Thymus (tissue), 11 donors: ENCODE measurements around the gene NSD1. TPM values are rescaled to one million over a fixed set of nuclear protein-coding genes. Genes with fewer than 3 reads are reported as not detected.

Source experiments
- DNase-seq, 9 donors: peaks; one replicate each; pipeline ENCODE4 v3.0.0-alpha.2; 2013; ENCODE audit warnings: low spot score in 9 of 9, low read depth in 6 of 9, missing footprints in 1 of 9
- H3K27ac ChIP-seq, 2 donors: one replicate each; pipeline ENCODE4 v1.5.1; 2013; ENCODE audit warnings: control low read depth in 1 of 2, low read depth in 1 of 2, low read length in 1 of 2, mild to moderate bottlenecking in 1 of 2, moderate library complexity in 1 of 2
- H3K27me3 ChIP-seq, 2 donors: one replicate each; pipeline ENCODE4 v1.5.1; 2013; ENCODE audit warnings: low read length in 1 of 2; ENCODE audit not compliant: control insufficient read depth in 2 of 2, insufficient read depth in 1 of 2
- H3K36me3 ChIP-seq, 2 donors: one replicate each; pipeline ENCODE4 v1.5.1; 2013; ENCODE audit warnings: low read length in 1 of 2, mild to moderate bottlenecking in 1 of 2, moderate library complexity in 1 of 2; ENCODE audit not compliant: control insufficient read depth in 2 of 2, insufficient read depth in 2 of 2
- H3K4me1 ChIP-seq, 2 donors: one replicate each; pipeline ENCODE4 v1.5.1; 2013; ENCODE audit warnings: low read length in 2 of 2; ENCODE audit not compliant: control insufficient read depth in 2 of 2, insufficient read depth in 2 of 2
- H3K4me3 ChIP-seq, 2 donors: one replicate each; pipeline ENCODE4 v1.5.1; 2013; ENCODE audit warnings: low read length in 2 of 2, control low read depth in 1 of 2, mild to moderate bottlenecking in 1 of 2
- H3K9me3 ChIP-seq, 2 donors: one replicate each; pipeline ENCODE4 v1.5.1; 2013; ENCODE audit warnings: low read length in 1 of 2, mild to moderate bottlenecking in 1 of 2; ENCODE audit not compliant: control insufficient read depth in 2 of 2, insufficient read depth in 1 of 2
- WGBS: extraction: QIAGEN DNeasy Blood & Tissue Kit; methylation state at CpG from one replicate; pipeline ENCODE4 v1.1.7; 2013; 5-methylcytosine and 5-hydroxymethylcytosine counted together
- polyA plus RNA-seq: library from polyadenylated mRNA; stranded (reverse); fragments of 200-250 nt; gene quantifications from one replicate; pipeline ENCODE4 v1.2.3, GENCODE V29; 2013
- total RNA-seq: library from RNA; stranded (reverse); fragments of 120-200 nt; gene quantifications from one replicate; pipeline ENCODE4 v1.2.4, GENCODE V29; 2013
- donor health status: healthy.

NSD1 gene
- total and polyA plus RNA-seq, 2 donors, result 10.9 to 34.1 TPM

DNA sequence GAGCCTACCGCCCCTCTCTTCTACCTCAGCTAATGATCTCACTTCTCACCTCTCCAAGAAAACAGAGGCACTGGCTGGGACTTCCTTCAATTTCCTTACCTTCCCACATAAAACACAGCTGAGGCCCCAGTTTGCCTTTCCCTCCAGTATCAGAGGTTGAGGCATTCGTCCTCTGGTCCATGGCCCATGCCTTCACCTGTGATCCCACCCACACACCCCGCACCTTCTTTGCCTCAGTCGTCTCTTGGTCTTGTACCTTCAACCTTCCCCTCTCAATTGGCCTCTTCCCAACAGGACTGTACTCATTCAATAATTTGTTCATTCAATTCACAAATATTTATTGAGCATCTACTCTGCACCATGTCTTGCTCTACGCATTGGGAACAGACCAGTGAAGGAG lies 11.0 kb upstream of the NSD1 start:
- no peak overlapping the region for H3K4me3 ChIP-seq
- H3K27ac ChIP-seq, result no peak overlapping the region
- WGBS, result 94% methylated on average over 5 of the region's 5 CpGs
- H3K4me1 ChIP-seq, result no peaks in the 10 kb centered on the region
- no peaks in the 10 kb centered on the region for H3K36me3 ChIP-seq
- no peaks in the 10 kb centered on the region for H3K27me3 ChIP-seq
- no peak for DNase-seq
- peaks cover 0 to under 1% of the 10 kb centered on the region in 2 donors for H3K9me3 ChIP-seq

DNA sequence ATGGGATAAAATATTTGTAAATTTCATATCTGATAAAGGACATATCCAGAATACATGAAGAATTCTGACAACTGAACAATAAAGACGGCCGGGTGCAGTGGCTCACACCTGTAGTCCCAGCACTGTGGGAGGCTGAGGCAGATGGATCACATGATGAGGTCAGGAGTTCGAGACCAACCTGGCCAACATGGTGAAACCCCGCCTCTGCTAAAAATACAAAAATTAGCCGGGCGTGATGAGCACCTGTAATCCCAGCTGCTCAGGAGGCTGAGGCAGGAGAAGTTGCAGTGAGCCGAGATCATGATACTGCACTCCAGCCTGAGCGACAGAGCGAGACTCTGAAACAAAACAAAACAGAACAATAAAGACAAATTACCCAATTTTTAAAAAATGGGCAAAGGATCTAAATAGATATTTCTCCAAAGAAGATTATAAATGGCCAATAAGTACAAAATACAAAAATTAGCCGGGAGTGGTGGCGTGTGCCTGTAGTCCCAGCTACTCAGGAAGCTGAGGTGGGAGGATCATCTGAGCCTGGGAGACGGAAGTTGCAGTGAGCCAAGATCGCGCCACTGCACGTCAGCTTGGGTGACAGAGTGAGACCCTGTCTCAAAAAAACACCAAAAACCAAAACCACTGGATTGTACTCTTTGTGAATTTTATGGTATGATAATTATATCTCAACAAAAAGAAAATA lies 9.6 kb upstream of the NSD1 start:
- DNase-seq, result no peak
- Histone ChIP-seq H3K4me1 (peaks cover 0 to 7% of the 10 kb centered on the region in 2 donors), H3K9me3 (no peaks in the 10 kb centered on the region), H3K36me3 (no peaks in the 10 kb centered on the region), H3K27ac (no peak overlapping the region), H3K27me3 (no peaks in the 10 kb centered on the region), H3K4me3 (no peak overlapping the region)
- 92% methylated on average over 15 of the region's 15 CpGs for WGBS

DNA sequence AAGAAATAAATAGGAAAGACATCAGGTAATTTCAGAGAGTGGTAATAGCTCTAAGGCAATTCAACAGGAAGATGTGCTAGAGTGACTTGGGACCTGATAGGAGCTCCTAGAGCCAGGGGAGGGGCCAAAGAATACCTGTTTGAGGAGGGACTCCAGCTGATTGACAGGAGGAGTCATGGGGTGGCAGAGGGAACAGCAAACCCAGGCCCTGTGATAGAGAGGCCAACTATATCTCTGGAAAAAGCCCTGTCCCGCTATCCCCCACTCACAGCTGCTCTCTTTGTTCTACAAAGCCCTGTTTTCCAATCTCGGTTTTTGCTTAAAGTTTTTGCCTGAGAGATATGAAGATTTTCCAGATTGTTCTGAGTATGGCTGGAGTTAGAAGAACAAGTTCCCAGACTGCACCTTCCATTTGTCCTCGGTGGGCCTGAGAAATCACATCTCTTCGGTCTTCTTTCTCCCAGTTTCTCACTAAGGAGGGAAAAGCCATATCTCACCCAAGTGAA lies 9.0 kb upstream of the NSD1 start:
- H3K9me3 ChIP-seq, result no peaks in the 10 kb centered on the region
- WGBS, result 94% methylated on average over 4 of the region's 4 CpGs
- no peaks in the 10 kb centered on the region for H3K36me3 ChIP-seq
- no peak overlapping the region for H3K27ac ChIP-seq
- H3K27me3 ChIP-seq, result no peaks in the 10 kb centered on the region
- H3K4me3 ChIP-seq, result no peak overlapping the region
- peaks cover 0 to 9% of the 10 kb centered on the region in 2 donors for H3K4me1 ChIP-seq
- DNase-seq, result no peak

DNA sequence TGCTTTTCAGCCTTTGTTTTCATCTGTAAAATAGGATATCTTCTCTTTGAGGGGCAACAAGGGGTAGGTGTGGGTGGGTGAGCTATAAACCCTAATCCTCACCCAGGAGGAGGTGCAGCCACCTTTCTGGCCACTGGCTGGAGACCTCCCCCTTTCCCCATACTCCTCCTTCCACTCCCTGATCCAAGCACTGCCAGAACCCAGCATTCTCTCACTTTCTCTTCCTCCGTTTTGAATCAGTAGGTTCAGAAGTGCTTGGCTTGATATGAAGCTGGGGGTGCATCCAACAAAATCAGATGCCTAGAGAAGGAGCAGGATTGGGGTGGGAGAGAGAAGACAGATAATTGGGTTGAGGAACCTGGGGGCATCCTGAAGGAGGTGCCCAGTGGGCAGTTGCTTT lies 6.8 kb upstream of the NSD1 start:
- Histone ChIP-seq H3K9me3 (no peaks in the 10 kb centered on the region), H3K27me3 (no peaks in the 10 kb centered on the region), H3K27ac (no peak overlapping the region), H3K36me3 (no peaks in the 10 kb centered on the region), H3K4me1 (peaks cover 0 to 9% of the 10 kb centered on the region in 2 donors), H3K4me3 (no peak overlapping the region)
- WGBS, result 100% methylated on average over 1 of the region's 1 CpG
- DNase-seq, result no peak

DNA sequence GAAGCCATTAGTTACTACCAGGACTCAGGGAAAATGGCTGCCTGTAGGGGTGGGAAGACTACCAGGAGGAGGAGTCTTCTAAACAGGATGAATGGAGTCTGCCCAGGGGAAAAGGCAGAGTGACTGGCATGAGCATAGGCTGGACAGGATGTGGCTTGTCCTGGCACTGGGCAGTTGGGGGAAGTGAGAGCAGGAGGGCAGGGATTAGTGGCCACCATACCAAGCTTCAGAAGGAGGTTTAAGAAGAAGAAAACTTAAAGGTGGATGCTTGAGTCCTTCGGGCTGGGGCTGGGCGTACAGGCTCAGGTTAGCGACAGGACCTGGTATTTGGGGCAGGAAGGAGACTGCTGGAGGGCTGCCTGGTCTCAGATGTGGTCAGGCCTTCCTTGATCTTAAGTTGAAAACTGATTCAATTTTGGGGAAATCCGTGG lies 5.0 kb upstream of the NSD1 start:
- no peak overlapping the region for H3K4me3 ChIP-seq
- DNase-seq, result no peak
- no peaks in the 10 kb centered on the region for H3K9me3 ChIP-seq
- peaks cover 5 to 15% of the 10 kb centered on the region in 2 donors for H3K4me1 ChIP-seq
- H3K27me3 ChIP-seq, result peaks cover 0 to 6% of the 10 kb centered on the region in 2 donors
- WGBS, result 60% methylated on average over 4 of the region's 4 CpGs
- no peak overlapping the region for H3K27ac ChIP-seq
- no peaks in the 10 kb centered on the region for H3K36me3 ChIP-seq

DNA sequence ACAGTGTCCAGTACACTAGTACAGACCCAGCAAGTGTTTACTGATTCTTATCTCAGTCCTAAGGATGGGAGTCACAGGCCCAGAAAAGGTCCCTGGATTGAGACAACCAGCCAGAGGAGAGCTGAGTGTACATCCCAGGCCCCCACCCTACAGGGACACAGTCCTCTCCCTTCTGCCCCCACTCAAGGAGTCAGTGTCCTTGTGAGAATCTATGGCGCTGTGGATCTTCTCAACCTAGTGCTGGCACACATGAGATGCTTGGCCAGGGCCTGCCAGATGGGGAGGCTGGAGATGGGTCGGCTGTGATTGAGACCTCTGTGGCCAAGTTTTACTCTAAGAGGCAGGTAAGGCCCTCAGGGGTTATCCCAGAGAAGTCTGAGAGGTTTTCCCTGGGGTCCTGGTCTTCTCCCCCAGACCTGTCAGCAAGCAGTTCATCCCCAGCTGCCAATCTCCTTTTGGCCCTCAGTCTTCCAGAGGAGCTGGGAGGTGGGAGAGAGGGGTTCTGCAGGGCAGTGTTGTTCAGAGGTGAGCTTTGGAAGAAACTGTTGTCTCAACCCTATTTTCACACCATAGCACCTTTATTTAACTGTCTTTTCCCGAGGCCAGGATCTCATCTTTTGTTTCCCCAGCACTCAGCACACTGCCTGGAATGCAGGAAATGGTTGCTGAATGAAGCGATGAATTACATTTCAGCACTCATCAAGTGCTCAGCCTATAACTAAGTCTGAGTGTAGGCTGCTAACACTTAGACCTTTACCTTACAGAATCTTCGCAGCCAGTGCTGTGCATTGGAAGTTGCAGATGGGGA lies 3.2 kb upstream of the NSD1 start:
- Histone ChIP-seq H3K9me3 (no peaks in the 10 kb centered on the region), H3K27ac (no peak overlapping the region), H3K4me3 (no peak overlapping the region), H3K27me3 (peaks cover 0 to 6% of the 10 kb centered on the region in 2 donors), H3K36me3 (peaks cover under 1 to 5% of the 10 kb centered on the region in 2 donors), H3K4me1 (peaks cover 13 to 25% of the 10 kb centered on the region in 2 donors)
- 96% methylated on average over 5 of the region's 5 CpGs for WGBS
- DNase-seq, result no peak

DNA sequence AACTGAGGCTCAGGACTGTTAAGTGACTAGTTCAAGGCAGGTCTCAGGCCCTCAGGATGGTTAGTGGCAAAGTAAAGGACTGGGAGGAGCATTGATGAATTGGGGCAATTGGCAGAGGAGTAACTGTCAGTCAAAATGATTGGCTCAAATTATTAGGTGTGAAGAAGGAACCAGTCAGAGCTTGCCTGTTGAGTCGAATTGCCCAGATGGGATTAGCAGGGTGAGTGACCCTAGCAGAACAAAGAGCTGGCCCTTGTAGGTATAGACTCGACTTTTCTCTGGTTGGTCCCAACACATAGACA lies 2.6 kb upstream of the NSD1 start:
- H3K27ac ChIP-seq, result no peak overlapping the region
- peaks cover 0 to 6% of the 10 kb centered on the region in 2 donors for H3K27me3 ChIP-seq
- peaks cover 4 to 11% of the 10 kb centered on the region in 2 donors for H3K36me3 ChIP-seq
- no peak for DNase-seq
- H3K4me3 ChIP-seq, result no peak overlapping the region
- H3K9me3 ChIP-seq, result no peaks in the 10 kb centered on the region
- WGBS, result 95% methylated on average over 2 of the region's 2 CpGs
- H3K4me1 ChIP-seq, result peaks cover 15 to 28% of the 10 kb centered on the region in 2 donors

DNA sequence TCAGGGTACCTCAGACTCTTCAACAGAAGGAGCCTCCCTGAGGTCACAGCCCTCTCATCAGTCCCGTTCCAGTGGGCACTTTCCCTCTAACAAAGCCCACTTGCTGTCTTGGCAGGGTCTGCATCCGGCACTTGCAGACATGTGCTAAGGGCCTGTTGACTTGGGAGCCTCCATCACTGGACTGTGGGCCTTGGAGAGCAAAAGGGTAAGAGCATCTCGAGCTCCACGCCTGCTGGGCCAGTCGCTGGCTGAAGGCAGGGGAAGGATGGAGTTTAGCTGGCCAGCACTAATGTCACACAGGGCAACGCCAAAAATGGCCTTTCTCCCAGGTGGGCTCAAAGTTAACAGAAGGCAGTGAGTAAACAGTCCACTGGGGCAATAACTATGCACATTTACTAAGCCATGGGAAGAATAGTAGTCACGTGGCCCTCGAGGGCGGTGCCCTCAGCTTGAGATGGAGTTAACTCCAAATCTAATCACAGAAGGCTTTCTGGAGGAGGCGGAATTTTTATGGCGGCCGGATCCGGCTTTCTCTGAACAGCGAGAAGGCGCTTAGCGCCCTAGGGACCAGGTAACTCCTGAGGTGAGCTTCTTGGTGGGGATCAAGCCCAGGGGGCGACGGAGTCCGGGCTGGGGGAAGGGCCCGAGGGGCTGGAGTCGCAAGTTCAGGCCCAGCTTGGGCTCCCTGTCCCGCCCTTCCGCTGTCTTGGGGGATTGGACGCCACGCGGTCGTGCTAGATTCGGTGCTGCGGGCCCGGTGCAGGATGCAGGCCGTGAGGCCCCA lies 2.0 kb upstream of the NSD1 start:
- DNase-seq, result no peak
- H3K4me1 ChIP-seq, result peaks cover 15 to 31% of the 10 kb centered on the region in 2 donors
- H3K36me3 ChIP-seq, result peaks cover 4 to 16% of the 10 kb centered on the region in 2 donors
- H3K27ac ChIP-seq, result peak overlapping the region in 1 of 2 donors; percentile 59
- no peaks in the 10 kb centered on the region for H3K9me3 ChIP-seq
- no peak overlapping the region for H3K4me3 ChIP-seq
- WGBS, result 96% methylated on average over 31 of the region's 31 CpGs
- H3K27me3 ChIP-seq, result peaks cover 0 to 6% of the 10 kb centered on the region in 2 donors
